T follicular helper cell (primary cell): ENCODE results near the gene GIPC3.

Source experiments
- DNase-seq: peaks from one replicate; pipeline ENCODE4 v3.0.0-alpha.2; 2020; ENCODE audit warnings: low read depth

The GIPC3 gene

DNA sequence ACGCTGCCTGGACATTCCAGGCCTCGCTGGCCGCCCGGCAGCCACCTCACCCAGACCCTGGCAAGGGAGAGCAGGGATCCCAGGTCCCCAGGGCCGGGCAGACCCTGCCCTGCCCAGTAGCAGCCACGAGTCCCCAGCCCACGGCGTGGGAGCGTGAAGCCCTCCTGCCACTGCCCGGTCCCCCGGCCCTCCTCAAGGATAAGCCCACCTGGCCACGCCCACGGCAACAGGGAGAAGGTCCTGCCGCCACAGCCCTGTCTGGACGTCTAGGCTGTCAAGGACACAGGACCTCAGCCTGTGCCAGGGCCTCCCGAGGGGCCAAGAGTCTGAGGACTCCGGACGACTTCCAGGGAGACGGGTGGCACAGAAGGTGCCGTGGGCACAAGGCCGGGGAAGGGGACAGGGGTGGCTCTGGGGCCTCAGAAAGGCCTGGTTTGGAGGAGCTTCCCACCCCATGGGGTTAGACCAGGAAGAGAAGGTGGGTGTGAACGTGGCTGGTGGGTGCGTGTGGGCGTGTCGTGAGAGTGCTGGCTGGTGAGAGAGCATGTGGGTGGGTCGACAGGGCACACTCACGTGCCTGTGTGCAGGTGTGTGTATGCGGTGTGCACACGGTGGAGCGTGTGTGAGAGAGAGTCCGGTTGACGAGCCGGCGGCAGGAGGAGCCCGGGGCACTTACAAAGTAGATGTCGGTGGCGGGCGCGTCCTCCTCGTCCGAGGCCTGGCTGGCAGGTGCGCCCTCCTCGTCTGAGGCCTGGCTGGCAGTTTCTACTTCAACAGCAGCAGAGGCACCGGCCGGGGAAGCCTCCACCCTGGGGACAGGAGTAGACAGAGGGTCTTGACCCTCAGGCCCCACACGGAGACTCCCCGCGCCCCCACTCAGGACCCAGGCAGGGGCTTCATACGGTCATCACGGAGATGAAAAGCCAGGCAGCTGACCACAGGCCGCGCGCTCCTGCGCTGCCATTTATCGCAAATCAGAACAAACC is 53.2 kb downstream of the GIPC3 start:
- DNase-seq = no peak

DNA sequence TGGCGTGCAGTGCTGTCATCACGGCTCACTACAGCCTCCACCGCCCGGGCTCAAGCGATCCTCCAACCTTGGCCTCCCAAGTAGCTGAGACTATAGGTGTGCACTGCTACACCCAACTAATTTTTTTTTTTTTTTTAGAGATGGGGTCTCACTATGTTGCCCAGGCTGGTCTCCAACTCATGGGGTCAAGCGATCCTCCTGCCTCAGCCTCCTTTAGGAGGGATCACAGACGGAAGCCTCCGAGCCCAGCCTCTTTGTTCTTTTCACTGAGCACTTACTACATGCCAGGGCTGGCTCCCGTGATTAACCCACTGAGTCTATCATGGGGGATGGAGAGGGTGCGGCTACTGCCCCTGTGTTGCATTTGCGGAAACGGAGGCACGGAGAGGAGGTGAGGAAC is 54.2 kb downstream of the GIPC3 start:
- no peak for DNase-seq

GRCh38 chr19:3641515-3642269 is 56.4 kb downstream of the GIPC3 start:
- DNase-seq = no peak

DNA sequence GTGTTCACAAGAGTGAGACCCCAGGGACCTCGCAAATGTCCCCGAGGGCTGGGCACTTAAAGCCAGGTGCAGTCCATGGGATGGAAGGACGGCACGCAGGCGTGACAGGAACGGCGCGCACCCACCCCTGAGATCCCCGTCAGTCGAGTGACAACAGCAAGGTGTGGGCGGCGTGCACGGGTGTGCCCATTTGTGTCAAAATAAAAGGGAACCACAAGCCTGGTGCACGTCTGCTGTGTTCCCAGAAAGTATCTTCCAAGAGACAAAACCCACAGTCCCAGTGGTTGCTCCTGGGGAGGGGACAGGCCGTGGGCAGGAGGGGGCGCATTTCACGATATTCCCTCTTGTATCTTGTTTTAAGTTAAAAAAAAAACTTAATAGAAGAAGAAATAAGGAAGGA is 57.0 kb downstream of the GIPC3 start:
- no peak for DNase-seq
